Liver (tissue), 9 donors: Measurements from ENCODE around the gene TMEM131. TPM values are rescaled to one million over a fixed set of nuclear protein-coding genes. Genes with fewer than 3 reads are reported as not detected.

Experiments used
- DNase-seq: peaks from one replicate; pipeline ENCODE4 v3.0.0-alpha.2; 2017; ENCODE audit warnings: low spot score
- H3K27ac ChIP-seq, 2 donors: one replicate each; pipeline ENCODE4 v1.7.0; 2013; ENCODE audit warnings: inconsistent platforms in 2 of 2, low read length in 2 of 2, control low read depth in 1 of 2, low read depth in 1 of 2, mild to moderate bottlenecking in 1 of 2
- H3K27me3 ChIP-seq, 4 donors: one replicate each; pipeline versions ENCODE4 v1.6.1 to v1.7.0; 2013; ENCODE audit warnings: low read length in 3 of 4, inconsistent platforms in 1 of 4, mild to moderate bottlenecking in 1 of 4, moderate library complexity in 1 of 4; ENCODE audit not compliant: control insufficient read depth in 4 of 4, insufficient read depth in 4 of 4
- H3K36me3 ChIP-seq, 4 donors: one replicate each; pipeline versions ENCODE4 v1.6.1 to v1.7.0; 2013; ENCODE audit warnings: low read length in 3 of 4, mild to moderate bottlenecking in 3 of 4, low read depth in 1 of 4, moderate library complexity in 1 of 4; ENCODE audit not compliant: control insufficient read depth in 4 of 4, insufficient read depth in 3 of 4
- H3K4me1 ChIP-seq, 4 donors: one replicate each; pipeline versions ENCODE4 v1.6.1 to v1.7.0; 2013; ENCODE audit warnings: low read length in 3 of 4, mild to moderate bottlenecking in 3 of 4, moderate library complexity in 1 of 4; ENCODE audit not compliant: control insufficient read depth in 4 of 4, insufficient read depth in 4 of 4
- H3K4me3 ChIP-seq, 3 donors: one replicate each; pipeline versions ENCODE4 v1.6.1 to v1.7.0; 2013; ENCODE audit warnings: low read length in 3 of 3, control low read depth in 1 of 3, low read depth in 1 of 3, mild to moderate bottlenecking in 1 of 3
- H3K9ac ChIP-seq, 2 donors: one replicate each; pipeline ENCODE4 v1.7.0; 2013; ENCODE audit warnings: low read length in 2 of 2, mild to moderate bottlenecking in 2 of 2, moderate library complexity in 2 of 2, control low read depth in 1 of 2, low read depth in 1 of 2
- H3K9me3 ChIP-seq, 4 donors: one replicate each; pipeline versions ENCODE4 v1.6.1 to v1.7.0; 2013; ENCODE audit warnings: low read length in 3 of 4; ENCODE audit not compliant: control insufficient read depth in 4 of 4
- EGR1 ChIP-seq, 2 donors: IDR thresholded peaks; 2 replicates each; pipeline ENCODE4 v1.6.1; 2016 to 2018; ENCODE audit warnings: antibody characterized with exemption in 2 of 2, low read depth in 2 of 2
- FOXA1 ChIP-seq: IDR thresholded peaks from 2 replicates; pipeline ENCODE4 v1.6.1; 2016; ENCODE audit warnings: antibody characterized with exemption
- FOXA2 ChIP-seq: IDR thresholded peaks from 2 replicates; pipeline ENCODE4 v1.6.1; 2016; ENCODE audit warnings: antibody characterized with exemption
- HNF4A ChIP-seq, 2 donors: conservative IDR thresholded peaks; 2 replicates each; pipeline ENCODE4 v1.6.1; 2016; ENCODE audit warnings: antibody characterized with exemption in 2 of 2, mild to moderate bottlenecking in 2 of 2
- JUND ChIP-seq, 2 donors: IDR thresholded peaks; 2 replicates each; pipeline ENCODE4 v1.6.1; 2016; ENCODE audit warnings: antibody characterized with exemption in 2 of 2
- NR2F2 ChIP-seq: IDR thresholded peaks from 2 replicates; pipeline ENCODE4 v1.6.1; 2016; ENCODE audit warnings: antibody characterized with exemption
- RAD21 ChIP-seq, 2 donors: IDR thresholded peaks; 2 replicates each; pipeline ENCODE4 v1.6.1; 2016; ENCODE audit warnings: antibody characterized with exemption in 2 of 2, mild to moderate bottlenecking in 2 of 2
- RXRA ChIP-seq, 2 donors: IDR thresholded peaks; 2 replicates each; pipeline ENCODE4 v1.6.1; 2017 to 2018; ENCODE audit warnings: antibody characterized with exemption in 2 of 2, mild to moderate bottlenecking in 1 of 2
- SP1 ChIP-seq: IDR thresholded peaks from 2 replicates; pipeline ENCODE4 v1.6.1; 2018; ENCODE audit warnings: antibody characterized with exemption, mild to moderate bottlenecking
- TAF1 ChIP-seq: conservative IDR thresholded peaks from 2 replicates; pipeline ENCODE4 v1.6.1; 2016; ENCODE audit warnings: antibody characterized with exemption, mild to moderate bottlenecking
- YY1 ChIP-seq: IDR thresholded peaks from 2 replicates; pipeline ENCODE4 v1.6.1; 2016; ENCODE audit warnings: antibody characterized with exemption, mild to moderate bottlenecking
- WGBS: extraction: QIAGEN DNeasy Blood & Tissue Kit; methylation state at CpG from one replicate; pipeline ENCODE4 v1.1.7; 2013; 5-methylcytosine and 5-hydroxymethylcytosine counted together
- polyA plus RNA-seq, 2 donors: library from polyadenylated mRNA; stranded (reverse) in 1 of 2; unstranded in 1 of 2; fragments of 200-250 nt in 1 of 2; fragments of >200 nt in 1 of 2; fragmentation: Nextera tagmentation in 1 of 2; extraction: Ambion mirVana in 1 of 2; gene quantifications; one replicate each; pipeline versions ENCODE4 v1.2.1 to v1.2.3, GENCODE V29; 2013 to 2015
- total RNA-seq, 2 donors: library from RNA; depleted of rRNA; stranded (reverse); fragments of >200 nt; gene quantifications; one replicate each; pipeline ENCODE4 v1.2.3, GENCODE V29; 2014
- TF ChIP-seq, protein P1 (sequence below): IDR thresholded peaks from 2 replicates; pipeline ENCODE4 v1.6.1; 2016; ENCODE audit warnings: antibody characterized with exemption
- TF ChIP-seq, protein P2 (sequence below): IDR thresholded peaks from 2 replicates; pipeline ENCODE4 v1.6.1; 2016; ENCODE audit warnings: antibody characterized with exemption
- TF ChIP-seq, protein P3 (sequence below): IDR thresholded peaks from 2 replicates; pipeline ENCODE4 v1.6.1; 2016; ENCODE audit warnings: antibody characterized with exemption, mild to moderate bottlenecking
- TF ChIP-seq, protein P4 (sequence below): fragments of 150-350 bp; IDR thresholded peaks from 2 replicates; pipeline ENCODE4 v1.5.1; 2017; ENCODE audit warnings: improper control_type of control experiment, low read depth, low read length; ENCODE audit not compliant: missing input control
- donor health status: healthy.
- donor health status: healthy.
- donor health status: healthy.
- donor health status: healthy.
- donor health status: healthy.

The TMEM131 gene
- total and polyA plus RNA-seq, 4 donors = 6.1 to 22.8 (median 11.2) TPM

DNA sequence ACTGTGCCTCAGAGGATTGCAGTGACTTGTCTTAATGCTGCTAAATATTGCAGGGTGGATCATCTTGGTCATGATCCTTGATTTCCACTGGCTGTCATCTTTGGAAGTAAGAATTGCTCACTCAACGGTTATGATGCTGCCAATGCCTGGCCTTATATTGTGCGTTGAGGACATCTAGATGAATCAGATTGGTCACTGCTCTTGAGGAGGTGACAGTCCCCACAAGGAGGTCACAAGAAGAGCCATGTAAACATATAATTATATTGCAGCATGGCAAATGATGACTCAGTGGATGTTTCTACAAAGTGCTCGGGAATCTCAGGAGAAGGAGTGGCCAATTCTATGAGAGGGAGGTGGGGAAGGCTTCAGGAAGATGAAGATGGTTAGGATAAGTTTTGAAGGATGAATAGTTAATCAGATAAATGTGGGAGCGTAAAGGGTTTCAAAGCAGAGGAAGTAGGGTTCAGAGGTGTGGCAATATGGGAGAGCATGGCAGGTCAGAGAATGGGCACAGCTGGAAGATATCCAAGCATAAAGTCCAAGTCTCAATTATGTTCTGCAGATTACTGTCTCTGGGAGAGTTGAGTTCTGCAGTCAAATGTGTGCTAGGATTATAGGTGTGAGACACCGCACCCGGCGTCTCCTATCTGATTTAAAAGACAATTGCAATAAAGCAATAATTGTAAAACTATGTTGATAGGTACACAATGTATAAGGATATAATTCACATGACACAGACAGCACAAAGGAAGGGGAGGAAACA, 21.3 kb upstream of the TMEM131 start:
- Histone ChIP-seq H3K4me1 (no peaks in the 10 kb centered on the region), H3K27ac (no peak overlapping the region), H3K9ac (no peak overlapping the region), H3K27me3 (no peaks in the 10 kb centered on the region), H3K4me3 (no peak overlapping the region), H3K9me3 (peaks cover 0 to 5% (median 4%) of the 10 kb centered on the region in 4 donors), H3K36me3 (no peaks in the 10 kb centered on the region)
- DNase-seq = no peak
- WGBS = 87% methylated on average over 7 of the region's 7 CpGs
- no peak for TF ChIP-seq YY1
- TF ChIP-seq NR2F2 = no peak
- TF ChIP-seq FOXA2 = no peak
- TF ChIP-seq, protein P1, sequence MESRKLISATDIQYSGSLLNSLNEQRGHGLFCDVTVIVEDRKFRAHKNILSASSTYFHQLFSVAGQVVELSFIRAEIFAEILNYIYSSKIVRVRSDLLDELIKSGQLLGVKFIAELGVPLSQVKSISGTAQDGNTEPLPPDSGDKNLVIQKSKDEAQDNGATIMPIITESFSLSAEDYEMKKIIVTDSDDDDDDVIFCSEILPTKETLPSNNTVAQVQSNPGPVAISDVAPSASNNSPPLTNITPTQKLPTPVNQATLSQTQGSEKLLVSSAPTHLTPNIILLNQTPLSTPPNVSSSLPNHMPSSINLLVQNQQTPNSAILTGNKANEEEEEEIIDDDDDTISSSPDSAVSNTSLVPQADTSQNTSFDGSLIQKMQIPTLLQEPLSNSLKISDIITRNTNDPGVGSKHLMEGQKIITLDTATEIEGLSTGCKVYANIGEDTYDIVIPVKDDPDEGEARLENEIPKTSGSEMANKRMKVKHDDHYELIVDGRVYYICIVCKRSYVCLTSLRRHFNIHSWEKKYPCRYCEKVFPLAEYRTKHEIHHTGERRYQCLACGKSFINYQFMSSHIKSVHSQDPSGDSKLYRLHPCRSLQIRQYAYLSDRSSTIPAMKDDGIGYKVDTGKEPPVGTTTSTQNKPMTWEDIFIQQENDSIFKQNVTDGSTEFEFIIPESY = no peak
- no peak for TF ChIP-seq RAD21 (IDR thresholded peaks at IDR 0.05)
- no peak for TF ChIP-seq RXRA (IDR thresholded peaks at IDR 0.05)

DNA sequence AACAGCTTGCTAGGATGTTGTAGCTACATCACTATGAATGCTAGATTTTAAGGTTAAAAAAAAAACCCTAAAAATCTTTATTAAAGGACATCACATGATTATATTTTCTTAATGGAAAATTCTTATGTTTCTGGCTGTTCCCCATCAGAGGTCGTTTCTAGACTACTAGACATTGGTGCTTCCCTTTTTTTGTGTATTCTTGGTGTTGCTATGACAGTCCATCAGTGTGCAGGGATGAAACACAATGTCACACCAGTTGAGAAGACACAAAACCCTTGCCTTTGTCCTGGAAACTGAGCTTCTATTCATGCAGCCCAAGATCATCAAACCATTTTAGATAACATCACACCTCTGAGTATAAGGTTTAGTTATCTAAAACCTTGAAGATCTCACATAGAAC, 19.9 kb upstream of the TMEM131 start:
- 44% methylated on average over 1 of the region's 1 CpG for WGBS

More for the DNA sequence above, 19.9 kb upstream of the TMEM131 start:
- H3K4me1 ChIP-seq = no peaks in the 10 kb centered on the region
- H3K27me3 ChIP-seq = no peaks in the 10 kb centered on the region
- TF ChIP-seq, protein P2, sequence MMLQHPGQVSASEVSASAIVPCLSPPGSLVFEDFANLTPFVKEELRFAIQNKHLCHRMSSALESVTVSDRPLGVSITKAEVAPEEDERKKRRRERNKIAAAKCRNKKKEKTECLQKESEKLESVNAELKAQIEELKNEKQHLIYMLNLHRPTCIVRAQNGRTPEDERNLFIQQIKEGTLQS = no peak
- no peak for TF ChIP-seq FOXA1
- TF ChIP-seq FOXA2 = no peak
- TF ChIP-seq NR2F2 = no peak
- TF ChIP-seq YY1 = no peak
- TF ChIP-seq, protein P3, sequence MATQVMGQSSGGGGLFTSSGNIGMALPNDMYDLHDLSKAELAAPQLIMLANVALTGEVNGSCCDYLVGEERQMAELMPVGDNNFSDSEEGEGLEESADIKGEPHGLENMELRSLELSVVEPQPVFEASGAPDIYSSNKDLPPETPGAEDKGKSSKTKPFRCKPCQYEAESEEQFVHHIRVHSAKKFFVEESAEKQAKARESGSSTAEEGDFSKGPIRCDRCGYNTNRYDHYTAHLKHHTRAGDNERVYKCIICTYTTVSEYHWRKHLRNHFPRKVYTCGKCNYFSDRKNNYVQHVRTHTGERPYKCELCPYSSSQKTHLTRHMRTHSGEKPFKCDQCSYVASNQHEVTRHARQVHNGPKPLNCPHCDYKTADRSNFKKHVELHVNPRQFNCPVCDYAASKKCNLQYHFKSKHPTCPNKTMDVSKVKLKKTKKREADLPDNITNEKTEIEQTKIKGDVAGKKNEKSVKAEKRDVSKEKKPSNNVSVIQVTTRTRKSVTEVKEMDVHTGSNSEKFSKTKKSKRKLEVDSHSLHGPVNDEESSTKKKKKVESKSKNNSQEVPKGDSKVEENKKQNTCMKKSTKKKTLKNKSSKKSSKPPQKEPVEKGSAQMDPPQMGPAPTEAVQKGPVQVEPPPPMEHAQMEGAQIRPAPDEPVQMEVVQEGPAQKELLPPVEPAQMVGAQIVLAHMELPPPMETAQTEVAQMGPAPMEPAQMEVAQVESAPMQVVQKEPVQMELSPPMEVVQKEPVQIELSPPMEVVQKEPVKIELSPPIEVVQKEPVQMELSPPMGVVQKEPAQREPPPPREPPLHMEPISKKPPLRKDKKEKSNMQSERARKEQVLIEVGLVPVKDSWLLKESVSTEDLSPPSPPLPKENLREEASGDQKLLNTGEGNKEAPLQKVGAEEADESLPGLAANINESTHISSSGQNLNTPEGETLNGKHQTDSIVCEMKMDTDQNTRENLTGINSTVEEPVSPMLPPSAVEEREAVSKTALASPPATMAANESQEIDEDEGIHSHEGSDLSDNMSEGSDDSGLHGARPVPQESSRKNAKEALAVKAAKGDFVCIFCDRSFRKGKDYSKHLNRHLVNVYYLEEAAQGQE = no peak
- TF ChIP-seq, protein P4, sequence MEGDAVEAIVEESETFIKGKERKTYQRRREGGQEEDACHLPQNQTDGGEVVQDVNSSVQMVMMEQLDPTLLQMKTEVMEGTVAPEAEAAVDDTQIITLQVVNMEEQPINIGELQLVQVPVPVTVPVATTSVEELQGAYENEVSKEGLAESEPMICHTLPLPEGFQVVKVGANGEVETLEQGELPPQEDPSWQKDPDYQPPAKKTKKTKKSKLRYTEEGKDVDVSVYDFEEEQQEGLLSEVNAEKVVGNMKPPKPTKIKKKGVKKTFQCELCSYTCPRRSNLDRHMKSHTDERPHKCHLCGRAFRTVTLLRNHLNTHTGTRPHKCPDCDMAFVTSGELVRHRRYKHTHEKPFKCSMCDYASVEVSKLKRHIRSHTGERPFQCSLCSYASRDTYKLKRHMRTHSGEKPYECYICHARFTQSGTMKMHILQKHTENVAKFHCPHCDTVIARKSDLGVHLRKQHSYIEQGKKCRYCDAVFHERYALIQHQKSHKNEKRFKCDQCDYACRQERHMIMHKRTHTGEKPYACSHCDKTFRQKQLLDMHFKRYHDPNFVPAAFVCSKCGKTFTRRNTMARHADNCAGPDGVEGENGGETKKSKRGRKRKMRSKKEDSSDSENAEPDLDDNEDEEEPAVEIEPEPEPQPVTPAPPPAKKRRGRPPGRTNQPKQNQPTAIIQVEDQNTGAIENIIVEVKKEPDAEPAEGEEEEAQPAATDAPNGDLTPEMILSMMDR = no peak
- TF ChIP-seq EGR1 (IDR thresholded peaks at IDR 0.05; ENCODE audit: low read depth in 2 of 2) = no peak
- no peak for TF ChIP-seq TAF1
- TF ChIP-seq JUND (IDR thresholded peaks at IDR 0.05) = no peak
- no peak for TF ChIP-seq RXRA (IDR thresholded peaks at IDR 0.05)
- TF ChIP-seq HNF4A (conservative IDR thresholded peaks at IDR 0.05) = no peak
- TF ChIP-seq SP1 = no peak
- no peak overlapping the region for H3K27ac ChIP-seq
- H3K36me3 ChIP-seq = no peaks in the 10 kb centered on the region
- no peak overlapping the region for H3K4me3 ChIP-seq
- H3K9ac ChIP-seq = no peak overlapping the region
- peaks cover 0 to 5% (median 4%) of the 10 kb centered on the region in 4 donors for H3K9me3 ChIP-seq
- no peak for DNase-seq
